Sigmoid colon (tissue), 4 donors: Measurements from ENCODE around the gene PTPRU.

Experiments used
- CTCF ChIP-seq, 4 experiments: fragments of 450-650 bp in 3 of 4; fragments of 200-600 bp in 1 of 4; IDR thresholded peaks; one replicate each; pipeline ENCODE4 v1.5.1; 2016 to 2019; ENCODE audit warnings: antibody characterized with exemption in 4 of 4, mild to moderate bottlenecking in 3 of 4, moderate library complexity in 2 of 4
- EP300 ChIP-seq, 4 donors: sonication (generic); formaldehyde crosslinking; IDR thresholded peaks; one replicate each; pipeline ENCODE4 v1.6.1; 2017; ENCODE audit warnings: antibody characterized with exemption in 4 of 4
- POLR2A ChIP-seq, 2 donors: fragments of 450-650 bp; IDR thresholded peaks; one replicate each; pipeline ENCODE4 v1.6.1; 2016; ENCODE audit warnings: antibody characterized with exemption in 2 of 2, mild to moderate bottlenecking in 2 of 2, moderate library complexity in 2 of 2
- POLR2AphosphoS5 ChIP-seq, 4 donors: sonication (generic); formaldehyde crosslinking; IDR thresholded peaks; one replicate each; pipeline ENCODE4 v1.6.1; 2017; ENCODE audit warnings: antibody characterized with exemption in 4 of 4

- no peak for TF ChIP-seq CTCF (IDR thresholded peaks at IDR 0.05)
- TF ChIP-seq POLR2A (IDR thresholded peaks at IDR 0.05): no peak
- TF ChIP-seq POLR2AphosphoS5 (IDR thresholded peaks at IDR 0.05): no peak
- TF ChIP-seq EP300 (IDR thresholded peaks at IDR 0.05): no peak
These were observed 107.6 kb downstream of the PTPRU start for GRCh38 chr1:29343908-29344307.
